Measurements from ENCODE around the gene LTA4H. TPM values are rescaled to one million over a fixed set of nuclear protein-coding genes. Genes with fewer than 3 reads are reported as not detected.

Gene LTA4H
- total RNA-seq, 4 donors from 2014 or later: 36.7 to 46.9 (median 40.6) TPM

DNA sequence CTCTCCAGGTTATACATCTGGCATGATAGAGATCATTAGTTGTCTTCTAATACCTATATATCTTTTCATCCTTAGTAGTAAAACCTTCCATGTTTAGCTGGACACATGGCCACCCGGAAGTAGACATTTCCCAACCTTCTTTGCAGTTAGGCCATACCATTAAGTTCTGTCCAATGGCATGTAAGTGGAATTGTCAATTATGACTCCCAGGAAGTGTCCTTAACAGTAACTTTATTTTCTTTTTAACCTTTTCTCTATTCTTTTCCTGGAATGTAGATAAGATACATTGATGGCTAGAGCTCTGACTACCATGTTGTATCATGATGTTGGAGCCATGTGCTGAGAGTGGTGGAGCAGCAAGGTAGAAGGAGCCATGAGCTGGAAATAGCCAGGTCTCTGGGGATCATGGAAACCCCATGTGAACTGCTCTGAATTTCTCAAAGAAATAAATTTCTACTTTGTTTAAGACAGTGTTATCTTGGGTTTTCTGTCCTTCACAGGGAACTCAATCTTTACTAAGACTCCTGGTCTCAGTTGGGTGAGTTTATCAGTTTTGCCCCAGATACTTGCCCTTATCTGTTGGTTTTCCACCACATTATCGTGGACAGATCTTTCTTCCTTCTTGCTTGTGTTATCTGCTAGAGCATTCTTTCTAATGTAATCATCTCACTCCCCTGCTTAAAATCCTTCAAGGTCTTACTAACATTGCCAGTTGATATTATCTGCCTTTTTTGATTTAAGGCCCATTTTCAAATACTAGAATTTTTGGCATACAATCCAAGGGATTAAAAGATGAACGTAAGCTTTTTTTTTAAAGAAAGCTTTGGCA, 5.1 kb upstream of the LTA4H start:
- TF ChIP-seq, protein P1, sequence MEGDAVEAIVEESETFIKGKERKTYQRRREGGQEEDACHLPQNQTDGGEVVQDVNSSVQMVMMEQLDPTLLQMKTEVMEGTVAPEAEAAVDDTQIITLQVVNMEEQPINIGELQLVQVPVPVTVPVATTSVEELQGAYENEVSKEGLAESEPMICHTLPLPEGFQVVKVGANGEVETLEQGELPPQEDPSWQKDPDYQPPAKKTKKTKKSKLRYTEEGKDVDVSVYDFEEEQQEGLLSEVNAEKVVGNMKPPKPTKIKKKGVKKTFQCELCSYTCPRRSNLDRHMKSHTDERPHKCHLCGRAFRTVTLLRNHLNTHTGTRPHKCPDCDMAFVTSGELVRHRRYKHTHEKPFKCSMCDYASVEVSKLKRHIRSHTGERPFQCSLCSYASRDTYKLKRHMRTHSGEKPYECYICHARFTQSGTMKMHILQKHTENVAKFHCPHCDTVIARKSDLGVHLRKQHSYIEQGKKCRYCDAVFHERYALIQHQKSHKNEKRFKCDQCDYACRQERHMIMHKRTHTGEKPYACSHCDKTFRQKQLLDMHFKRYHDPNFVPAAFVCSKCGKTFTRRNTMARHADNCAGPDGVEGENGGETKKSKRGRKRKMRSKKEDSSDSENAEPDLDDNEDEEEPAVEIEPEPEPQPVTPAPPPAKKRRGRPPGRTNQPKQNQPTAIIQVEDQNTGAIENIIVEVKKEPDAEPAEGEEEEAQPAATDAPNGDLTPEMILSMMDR (IDR thresholded peaks at IDR 0.05 in 4 of 5, conservative IDR thresholded peaks at IDR 0.05 in 1 of 5): no peak
- TF ChIP-seq POLR2A (IDR thresholded peaks at IDR 0.05): no peak
- no peak for ATAC-seq
- Histone ChIP-seq H3K4me3 (no peak overlapping the region), H3K36me3 (no peaks in the 10 kb centered on the region), H3K9me3 (no peaks in the 10 kb centered on the region), H3K27me3 (no peaks in the 10 kb centered on the region), H3K27ac (no peak overlapping the region), H3K4me1 (no peaks in the 10 kb centered on the region)
- intact Hi-C loops (cut with DNase I; ENCODE audit: low total_unique reads) (no loop called here), in situ Hi-C loops (cut with MboI; ENCODE audit: low sequenced_read_pairs in 4 of 4) (loop anchor here in 1 of 4 donors (10.0 kb wide), 1 partner anchor 364 kb away; the partner anchor contains the start of gene CDK17)
- no peak for DNase-seq

GRCh38 chr12:96039516-96039915, 4.1 kb upstream of the LTA4H start:
- ATAC-seq (no peak), DNase-seq (no peak)
- intact Hi-C loops (cut with DNase I; ENCODE audit: low total_unique reads): loop anchor here (10.0 kb wide), 2 partner anchors 565 to 875 kb away; partner anchors contain the start of gene METAP2
- Histone ChIP-seq H3K36me3 (no peaks in the 10 kb centered on the region), H3K27ac (no peak overlapping the region), H3K9me3 (no peaks in the 10 kb centered on the region), H3K4me3 (no peak overlapping the region), H3K27me3 (no peaks in the 10 kb centered on the region), H3K4me1 (peaks cover 3 to 5% of the 10 kb centered on the region in 2 donors)
- no peak for TF ChIP-seq POLR2A (IDR thresholded peaks at IDR 0.05)
- TF ChIP-seq, protein P1 (IDR thresholded peaks at IDR 0.05 in 4 of 5, conservative IDR thresholded peaks at IDR 0.05 in 1 of 5): no peak
- in situ Hi-C loops (cut with MboI; ENCODE audit: low sequenced_read_pairs in 4 of 4): no loop called here

DNA sequence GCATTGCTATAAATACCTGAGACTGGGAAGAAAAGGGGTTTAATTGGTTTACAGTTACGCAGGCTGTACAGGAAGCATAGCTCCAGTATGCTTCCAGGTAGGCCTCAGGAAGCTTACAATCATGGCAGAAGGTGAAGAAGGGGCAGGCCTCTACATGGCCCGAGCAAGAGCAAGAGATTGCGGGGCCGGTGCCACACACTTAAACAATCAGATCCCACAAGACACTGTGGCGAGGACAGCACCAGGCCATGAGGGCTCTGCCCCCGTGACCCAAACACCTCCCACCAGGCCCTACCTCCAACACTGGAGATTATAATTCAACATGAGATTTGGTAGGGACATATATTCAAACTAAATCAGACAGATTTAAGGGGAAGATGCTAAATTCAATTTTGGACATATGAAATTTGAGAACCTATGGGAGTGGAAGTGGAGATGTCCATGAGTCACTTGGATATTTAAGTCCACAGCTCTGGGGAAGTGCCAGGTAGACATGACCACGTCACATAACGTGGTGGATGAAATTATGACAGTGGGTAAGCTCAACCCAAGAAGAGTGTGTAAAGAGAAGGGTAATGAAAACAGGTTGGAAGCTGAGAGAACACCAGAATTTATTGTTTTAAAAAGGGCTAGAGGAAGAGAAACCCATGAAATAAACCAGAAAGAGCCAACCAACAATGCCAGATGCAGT, 1.5 kb upstream of the LTA4H start:
- in situ Hi-C loops (cut with MboI; ENCODE audit: low sequenced_read_pairs in 4 of 4) (no loop called here), intact Hi-C loops (cut with DNase I; ENCODE audit: low total_unique reads) (loop anchor here (10.0 kb wide), 2 partner anchors 562 to 878 kb away; partner anchors contain the start of gene METAP2)
- ATAC-seq (no peak), DNase-seq (peak in 1 of 2 donors; percentile 43)
- Histone ChIP-seq H3K27me3 (no peaks in the 10 kb centered on the region), H3K36me3 (no peaks in the 10 kb centered on the region), H3K27ac (peak overlapping the region; percentile 13 to 85 (median 82)), H3K4me1 (peaks cover 15 to 18% of the 10 kb centered on the region in 2 donors), H3K9me3 (no peaks in the 10 kb centered on the region), H3K4me3 (no peak overlapping the region)
- TF ChIP-seq, protein P1 (IDR thresholded peaks at IDR 0.05 in 4 of 5, conservative IDR thresholded peaks at IDR 0.05 in 1 of 5): no peak
- TF ChIP-seq POLR2A (IDR thresholded peaks at IDR 0.05): no peak

DNA sequence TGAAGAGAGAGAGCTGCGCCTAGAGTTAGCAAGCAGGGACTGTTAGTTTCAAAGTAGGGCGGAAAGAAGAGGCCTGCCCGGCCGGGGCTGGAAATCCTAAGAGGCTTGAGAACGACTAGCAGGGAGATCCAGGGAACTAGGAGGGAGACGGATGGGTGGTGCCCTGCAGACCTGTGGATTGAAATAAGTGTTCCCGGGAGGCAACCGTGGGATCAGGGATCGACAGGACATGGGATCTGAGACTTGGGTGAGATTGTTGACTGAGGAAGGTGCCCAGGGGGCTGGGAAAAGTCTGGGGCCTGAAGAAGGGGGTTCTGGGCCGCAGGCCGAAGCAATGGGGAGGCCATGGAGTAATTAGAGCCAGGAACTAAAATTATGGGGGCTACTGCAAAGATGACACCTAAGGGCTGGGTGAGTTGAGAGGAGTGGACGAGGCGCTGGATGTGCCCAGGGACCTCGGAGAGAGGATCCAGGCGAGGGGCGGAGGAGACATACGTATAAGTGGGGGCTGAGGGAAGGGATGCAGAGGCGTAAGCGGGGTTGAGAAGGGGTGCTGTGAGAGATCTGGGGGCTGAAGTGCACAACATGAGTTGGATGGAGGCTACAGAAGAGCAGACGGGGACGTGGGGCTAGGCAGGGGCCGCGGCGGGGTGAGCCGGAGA, 635 bp downstream of the LTA4H start:
- Histone ChIP-seq H3K27ac (peak overlapping the region; percentile 80 to 90 (median 84)), H3K4me1 (peaks cover 15 to 18% of the 10 kb centered on the region in 2 donors), H3K27me3 (no peaks in the 10 kb centered on the region), H3K36me3 (no peaks in the 10 kb centered on the region), H3K4me3 (peak overlapping the region; percentile 69 to 97 (median 89)), H3K9me3 (no peaks in the 10 kb centered on the region)
- DNase-seq (no peak), ATAC-seq (peak; percentile 2)
- in situ Hi-C loops (cut with MboI; ENCODE audit: low sequenced_read_pairs in 4 of 4): no loop called here
- no peak for TF ChIP-seq POLR2A (IDR thresholded peaks at IDR 0.05)
- TF ChIP-seq, protein P1 (IDR thresholded peaks at IDR 0.05 in 4 of 5, conservative IDR thresholded peaks at IDR 0.05 in 1 of 5): no peak
- intact Hi-C loops (cut with DNase I; ENCODE audit: low total_unique reads): loop anchor here (1.0 to 10.0 kb wide), 5 partner anchors 19 to 880 kb away; partner anchors contain the start of genes CDK17, METAP2 and SNRPF

Data from gastrocnemius medialis (tissue), 4 donors.